GM19035 (cell line): ENCODE measurements around the gene WDR54.
A peak's percentile ranks its signal among the peaks of the same experiment; 100 is the strongest.
"Not testable (repeated sequence)": the region's sequence is repeated elsewhere in the genome, so short reads cannot be mapped to it uniquely, and the experiment has no call there.

Experiments used
- ATAC-seq: cut with Tn5 transposase; IDR thresholded peaks from one replicate; pipeline ENCODE4 v1.9.1; 2021; ENCODE audit not compliant: unreplicated experiment

WDR54 gene

GRCh38 chr2:74427551-74427950 is 6.0 kb downstream of the WDR54 start:
- no peak for ATAC-seq

GRCh38 chr2:74428675-74429074 is 7.1 kb downstream of the WDR54 start:
- ATAC-seq: no peak

GRCh38 chr2:74429487-74430451 is 8.2 kb downstream of the WDR54 start:
- no peak for ATAC-seq

GRCh38 chr2:74430502-74430901 is 9.0 kb downstream of the WDR54 start:
- ATAC-seq: no peak

GRCh38 chr2:74436111-74436805 is 14.7 kb downstream of the WDR54 start:
- ATAC-seq: no peak

- no peak for ATAC-seq
These were observed 15.5 kb downstream of the WDR54 start for GRCh38 chr2:74436848-74437695.

- no peak for ATAC-seq
These were observed 16.7 kb downstream of the WDR54 start for GRCh38 chr2:74438248-74438647.

GRCh38 chr2:74439373-74439772 is 17.8 kb downstream of the WDR54 start:
- ATAC-seq: no peak

GRCh38 chr2:74439803-74440377 is 18.4 kb downstream of the WDR54 start:
- ATAC-seq: no peak

GRCh38 chr2:74440378-74441169 is 19.0 kb downstream of the WDR54 start:
- ATAC-seq: peak; percentile 81

- ATAC-seq: no peak
These were observed 19.7 kb downstream of the WDR54 start for GRCh38 chr2:74441170-74441689.

GRCh38 chr2:74441690-74442482 is 20.4 kb downstream of the WDR54 start, which contains the start of gene RTKN:
Gene RTKN, minus strand, starts transcription at chr2:74441937. Its CDS starts 121 bp downstream, at chr2:74441816.
- no peak for ATAC-seq

GRCh38 chr2:74442483-74443297 is 21.2 kb downstream of the WDR54 start:
- not testable (repeated sequence) for ATAC-seq

- no peak for ATAC-seq
These were observed 23.2 kb downstream of the WDR54 start for GRCh38 chr2:74444498-74445318.

GRCh38 chr2:74447230-74447999 is 25.9 kb downstream of the WDR54 start:
- no peak for ATAC-seq

- no peak for ATAC-seq
These were observed 27.2 kb downstream of the WDR54 start for GRCh38 chr2:74448771-74449170.
